ENCODE data around the gene MMS22L.

The MMS22L gene

DNA sequence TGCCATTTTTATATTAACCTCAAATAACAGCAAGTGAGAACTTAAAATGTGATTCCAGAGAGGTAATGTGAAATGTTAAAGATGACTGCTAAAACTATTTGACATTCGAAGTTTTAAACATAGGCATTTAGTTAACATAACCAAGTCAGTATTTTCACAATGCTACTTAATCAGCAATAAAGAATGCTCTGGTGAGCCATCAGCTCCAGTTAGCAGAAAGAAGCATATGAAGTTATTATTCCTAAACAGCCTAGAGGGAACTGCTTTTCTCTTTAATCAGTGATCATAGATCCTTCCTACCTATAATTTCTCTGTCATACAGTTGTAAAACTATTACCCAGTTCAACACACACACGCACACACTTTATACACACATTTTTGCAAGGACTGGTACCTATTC is 60.1 kb downstream of the MMS22L start:
- no peak overlapping the region for H2AFZ ChIP-seq (ENCODE audit: low read depth, low read length, severe bottlenecking)
- H3K79me2 ChIP-seq (ENCODE audit: insufficient read depth, low read length) = peaks cover 3% of the 10 kb centered on the region; the same call in 1 of the 2 replicates
- H3F3A ChIP-seq (ENCODE audit: insufficient read depth) = no peaks in the 10 kb centered on the region
- H3K27ac ChIP-seq (ENCODE audit: low read depth, low read length) = no peak overlapping the region
- H3K9ac ChIP-seq (ENCODE audit: low read length) = no peak overlapping the region
- no peaks in the 10 kb centered on the region for H3K9me3 ChIP-seq (ENCODE audit: insufficient read depth, low read length)
- H3K4me2 ChIP-seq (ENCODE audit: low read depth, low read length, poor library complexity, severe bottlenecking) = no peak overlapping the region
- H3K9me2 ChIP-seq (replicated peaks; ENCODE audit: insufficient read depth, low read length) = no peaks in the 10 kb centered on the region
- no peak overlapping the region for H3K4me3 ChIP-seq (ENCODE audit: insufficient read depth, low read length, poor library complexity, severe bottlenecking)
- no peaks in the 10 kb centered on the region; the same call in 1 of the 2 replicates for H4K20me1 ChIP-seq (ENCODE audit: low read depth, low read length)
- TF ChIP-seq EZH2phosphoT487 (conservative IDR thresholded peaks at IDR 0.05; ENCODE audit: low read length) = no peak
- TF ChIP-seq, protein P1, sequence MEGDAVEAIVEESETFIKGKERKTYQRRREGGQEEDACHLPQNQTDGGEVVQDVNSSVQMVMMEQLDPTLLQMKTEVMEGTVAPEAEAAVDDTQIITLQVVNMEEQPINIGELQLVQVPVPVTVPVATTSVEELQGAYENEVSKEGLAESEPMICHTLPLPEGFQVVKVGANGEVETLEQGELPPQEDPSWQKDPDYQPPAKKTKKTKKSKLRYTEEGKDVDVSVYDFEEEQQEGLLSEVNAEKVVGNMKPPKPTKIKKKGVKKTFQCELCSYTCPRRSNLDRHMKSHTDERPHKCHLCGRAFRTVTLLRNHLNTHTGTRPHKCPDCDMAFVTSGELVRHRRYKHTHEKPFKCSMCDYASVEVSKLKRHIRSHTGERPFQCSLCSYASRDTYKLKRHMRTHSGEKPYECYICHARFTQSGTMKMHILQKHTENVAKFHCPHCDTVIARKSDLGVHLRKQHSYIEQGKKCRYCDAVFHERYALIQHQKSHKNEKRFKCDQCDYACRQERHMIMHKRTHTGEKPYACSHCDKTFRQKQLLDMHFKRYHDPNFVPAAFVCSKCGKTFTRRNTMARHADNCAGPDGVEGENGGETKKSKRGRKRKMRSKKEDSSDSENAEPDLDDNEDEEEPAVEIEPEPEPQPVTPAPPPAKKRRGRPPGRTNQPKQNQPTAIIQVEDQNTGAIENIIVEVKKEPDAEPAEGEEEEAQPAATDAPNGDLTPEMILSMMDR (IDR thresholded peaks at IDR 0.05; ENCODE audit: insufficient read depth, low read length, poor library complexity, severe bottlenecking) = no peak
- H3K36me3 ChIP-seq (ENCODE audit: low read length) = peaks cover 12% of the 10 kb centered on the region
- H3K27me3 ChIP-seq (ENCODE audit: low read length) = no peaks in the 10 kb centered on the region

DNA sequence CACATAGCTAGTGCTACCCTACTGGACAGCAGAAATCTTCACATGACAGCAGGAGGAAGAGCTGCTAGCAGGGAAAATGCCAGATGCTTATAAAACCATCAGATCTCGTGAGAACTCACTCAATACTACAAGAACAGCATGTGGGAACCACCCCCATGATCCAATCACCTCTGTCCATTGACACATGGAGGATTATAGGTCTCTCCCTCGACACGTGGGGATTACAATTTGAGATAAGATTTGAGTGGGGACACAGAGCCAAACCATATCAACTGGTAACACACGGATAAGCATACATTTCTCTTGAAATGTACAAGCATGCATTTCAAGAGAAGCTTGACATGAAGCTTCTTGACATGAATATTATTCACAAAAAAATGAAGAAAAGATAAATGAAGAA is 64.1 kb downstream of the MMS22L start:
- H3K4me3 ChIP-seq (ENCODE audit: insufficient read depth, low read length, poor library complexity, severe bottlenecking) = no peak overlapping the region
- no peak for TF ChIP-seq EZH2phosphoT487 (conservative IDR thresholded peaks at IDR 0.05; ENCODE audit: low read length)
- TF ChIP-seq, protein P1 (IDR thresholded peaks at IDR 0.05; ENCODE audit: insufficient read depth, low read length, poor library complexity, severe bottlenecking) = no peak

DNA sequence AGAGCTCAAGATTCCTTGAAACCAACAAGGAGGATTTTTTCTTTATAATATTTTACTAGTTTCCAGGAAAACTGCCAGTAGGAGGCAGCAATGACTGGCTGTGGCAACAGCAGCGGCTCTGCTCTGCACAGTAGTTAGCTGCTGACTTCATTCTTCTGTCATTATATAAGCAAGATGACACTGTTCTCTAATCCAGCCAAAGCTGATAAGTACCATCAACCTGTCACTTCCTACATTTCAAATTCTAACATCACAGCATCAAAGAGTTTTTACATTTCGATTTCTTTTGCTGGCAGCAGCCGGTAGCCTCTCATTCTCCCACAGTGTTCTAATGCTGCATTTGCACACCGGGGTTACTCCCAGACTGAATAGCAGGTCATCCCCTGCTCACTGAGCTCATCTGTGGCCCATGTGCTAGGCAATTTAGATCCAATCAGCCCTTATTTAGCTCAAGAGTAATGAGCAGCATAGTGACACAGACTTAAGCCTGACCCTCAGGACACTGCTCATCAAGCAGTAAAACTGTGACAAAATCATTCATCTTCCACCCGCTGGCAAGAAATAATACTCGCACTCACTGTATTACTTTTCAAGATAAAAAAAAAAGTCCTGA is 67.8 kb downstream of the MMS22L start:
- Histone ChIP-seq H3K9me3 (ENCODE audit: insufficient read depth, low read length) (no peaks in the 10 kb centered on the region), H3K27me3 (ENCODE audit: low read length) (no peaks in the 10 kb centered on the region), H3K36me3 (ENCODE audit: low read length) (peaks cover 4% of the 10 kb centered on the region; the same call in 1 of the 2 replicates), H3K4me3 (ENCODE audit: insufficient read depth, low read length, poor library complexity, severe bottlenecking) (no peak overlapping the region), H2AFZ (ENCODE audit: low read depth, low read length, severe bottlenecking) (no peak overlapping the region), H3K79me2 (ENCODE audit: insufficient read depth, low read length) (peaks cover 3% of the 10 kb centered on the region; the same call in 1 of the 2 replicates), H3K9ac (ENCODE audit: low read length) (no peak overlapping the region), H3K9me2 (replicated peaks; ENCODE audit: insufficient read depth, low read length) (no peaks in the 10 kb centered on the region), H3K4me2 (ENCODE audit: low read depth, low read length, poor library complexity, severe bottlenecking) (no peak overlapping the region), H3K27ac (ENCODE audit: low read depth, low read length) (no peak overlapping the region), H3F3A (ENCODE audit: insufficient read depth) (peaks cover 12% of the 10 kb centered on the region; the same call in 1 of the 2 replicates), H4K20me1 (ENCODE audit: low read depth, low read length) (no peaks in the 10 kb centered on the region)
- TF ChIP-seq, protein P1 (IDR thresholded peaks at IDR 0.05; ENCODE audit: insufficient read depth, low read length, poor library complexity, severe bottlenecking) = peak; percentile 11
- no peak for TF ChIP-seq EZH2phosphoT487 (conservative IDR thresholded peaks at IDR 0.05; ENCODE audit: low read length)

More for the DNA sequence above, 64.1 kb downstream of the MMS22L start:
- Histone ChIP-seq H3K27me3 (ENCODE audit: low read length) (no peaks in the 10 kb centered on the region), H4K20me1 (ENCODE audit: low read depth, low read length) (no peaks in the 10 kb centered on the region), H3K36me3 (ENCODE audit: low read length) (peaks cover 8% of the 10 kb centered on the region), H2AFZ (ENCODE audit: low read depth, low read length, severe bottlenecking) (no peak overlapping the region), H3K27ac (ENCODE audit: low read depth, low read length) (no peak overlapping the region), H3F3A (ENCODE audit: insufficient read depth) (peaks cover 12% of the 10 kb centered on the region; the same call in 1 of the 2 replicates), H3K9ac (ENCODE audit: low read length) (no peak overlapping the region), H3K79me2 (ENCODE audit: insufficient read depth, low read length) (peaks cover 3% of the 10 kb centered on the region; the same call in 1 of the 2 replicates), H3K9me3 (ENCODE audit: insufficient read depth, low read length) (no peaks in the 10 kb centered on the region), H3K4me2 (ENCODE audit: low read depth, low read length, poor library complexity, severe bottlenecking) (no peak overlapping the region), H3K9me2 (replicated peaks; ENCODE audit: insufficient read depth, low read length) (no peaks in the 10 kb centered on the region)

Measured in SU-DHL-6 (cell line).